HG03439 (cell line): ENCODE results near the gene DEFB123.
"Not testable (repeated sequence)": the region's sequence is repeated elsewhere in the genome, so short reads cannot be mapped to it uniquely, and the experiment has no call there.

Experiments
- ATAC-seq: cut with Tn5 transposase; IDR thresholded peaks from one replicate; pipeline ENCODE4 v1.9.1; 2021; ENCODE audit warnings: mild to moderate bottlenecking, moderate library complexity; ENCODE audit not compliant: unreplicated experiment

The DEFB123 gene, protein sequence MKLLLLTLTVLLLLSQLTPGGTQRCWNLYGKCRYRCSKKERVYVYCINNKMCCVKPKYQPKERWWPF

GRCh38 chr20:31440012-31440659, at the start of gene DEFB123:
DEFB123 (plus strand) TSS chr20:31440632; CDS start chr20:31440699, 67 bp downstream.
- ATAC-seq, result no peak

- no peak for ATAC-seq
Measured at GRCh38 chr20:31392836-31393235, 47.6 kb upstream of the DEFB123 start.

- ATAC-seq, result no peak
Measured at GRCh38 chr20:31394900-31395299, 45.5 kb upstream of the DEFB123 start.

DNA sequence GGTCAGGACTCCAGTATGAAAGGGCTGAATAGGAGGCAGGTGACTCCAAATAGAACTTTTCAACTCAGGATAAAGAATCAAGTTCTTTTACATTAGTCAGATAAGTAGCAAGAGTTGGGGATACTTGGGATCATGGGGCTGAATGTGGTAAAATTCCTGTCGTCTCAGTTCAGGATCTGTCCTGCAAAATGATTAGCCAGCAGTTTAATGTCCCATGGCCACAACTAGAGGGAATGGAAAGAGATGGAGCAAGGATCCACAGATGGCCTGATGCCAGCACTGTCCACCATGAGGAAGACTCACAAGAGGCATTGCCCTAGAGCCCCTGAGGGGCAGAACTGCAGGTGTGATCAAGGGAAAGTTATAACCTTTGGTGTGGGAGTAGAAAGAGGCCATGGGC, 36.5 kb upstream of the DEFB123 start:
- ATAC-seq, result no peak

DNA sequence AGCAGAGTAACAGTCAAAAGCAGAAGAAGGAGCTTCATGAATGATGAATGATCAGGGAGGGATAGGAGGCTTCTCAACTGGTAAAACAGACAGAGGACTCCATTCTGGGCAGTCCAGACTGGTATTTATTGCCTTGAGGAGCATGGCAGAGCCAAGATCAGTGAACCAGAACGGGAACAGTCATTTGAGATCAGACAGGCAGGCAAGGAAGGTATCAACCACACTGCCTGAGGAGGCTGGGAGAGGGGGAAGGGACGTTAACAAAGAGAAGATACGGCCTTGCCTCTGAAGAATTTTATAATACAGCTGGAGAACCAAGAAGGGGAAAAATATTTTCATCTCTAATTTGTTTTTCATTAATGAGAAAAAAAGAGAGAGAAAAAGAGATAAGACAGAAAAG, 34.3 kb upstream of the DEFB123 start, which contains the start of gene DEFB121:
TSS of gene DEFB121 (minus strand) at position 101 of the 400 bp plus-strand sequence. CDS start at position 38, 63 bp downstream.
- no peak for ATAC-seq

GRCh38 chr20:31410011-31410410, 30.4 kb upstream of the DEFB123 start:
- ATAC-seq, result no peak

- ATAC-seq, result no peak
Measured at GRCh38 chr20:31414381-31414780, 26.1 kb upstream of the DEFB123 start.

- ATAC-seq, result no peak
Measured at GRCh38 chr20:31415653-31416052, 24.8 kb upstream of the DEFB123 start.

DNA sequence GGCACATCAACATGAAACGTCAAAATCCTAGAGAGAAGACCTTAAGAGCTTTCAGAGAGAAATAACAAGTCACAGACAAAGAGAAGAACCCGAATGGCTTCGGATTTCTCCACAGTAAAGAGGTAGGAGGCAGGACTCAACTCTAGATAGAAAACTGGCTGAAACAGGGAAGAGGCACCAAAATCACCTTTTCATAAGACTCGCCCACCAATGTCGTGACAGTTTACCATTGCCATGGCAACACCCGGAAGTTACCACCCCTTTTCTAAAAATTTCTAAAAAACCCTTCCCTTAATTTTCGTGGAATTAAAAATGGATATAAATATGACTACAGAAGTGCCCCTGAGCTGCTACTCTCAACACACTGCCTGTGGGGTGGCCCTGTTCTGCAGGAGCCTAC, 22.1 kb upstream of the DEFB123 start:
- no peak for ATAC-seq

- no peak for ATAC-seq
Measured at GRCh38 chr20:31425797-31426196, 14.6 kb upstream of the DEFB123 start.

DNA sequence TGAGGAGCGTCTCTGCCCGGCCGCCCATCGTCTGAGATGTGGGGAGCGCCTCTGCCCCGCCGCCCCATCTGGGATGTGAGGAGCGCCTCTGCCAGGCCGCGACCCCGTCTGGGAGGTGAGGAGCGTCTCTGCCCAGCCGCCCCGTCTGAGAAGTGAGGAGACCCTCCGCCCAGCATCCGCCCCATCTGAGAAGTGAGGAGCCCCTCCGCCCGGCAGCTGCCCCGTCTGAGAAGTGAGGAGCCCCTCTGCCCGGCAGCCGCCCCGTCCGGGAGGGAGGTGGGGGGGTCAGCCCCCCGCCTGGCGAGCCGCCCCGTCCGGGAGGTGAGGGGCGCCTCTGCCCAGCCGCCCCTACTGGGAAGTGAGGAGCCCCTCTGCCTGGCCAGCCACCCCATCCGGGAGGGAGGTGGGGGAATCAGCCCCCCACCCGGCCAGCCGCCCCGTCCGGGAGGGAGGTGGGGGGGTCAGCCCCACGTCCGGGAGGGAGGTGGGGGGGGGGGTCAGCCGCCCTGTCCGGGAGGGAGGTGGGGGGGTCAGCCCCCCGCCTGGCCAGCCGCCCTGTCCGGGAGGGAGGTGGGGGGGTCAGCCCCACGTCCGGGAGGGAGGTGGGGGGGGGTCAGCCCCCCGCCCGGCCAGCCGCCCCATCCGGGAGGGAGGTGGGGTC, 13.4 kb upstream of the DEFB123 start:
- ATAC-seq, result not testable (repeated sequence)

GRCh38 chr20:31427576-31427975, 12.9 kb upstream of the DEFB123 start:
- ATAC-seq, result not testable (repeated sequence)

DNA sequence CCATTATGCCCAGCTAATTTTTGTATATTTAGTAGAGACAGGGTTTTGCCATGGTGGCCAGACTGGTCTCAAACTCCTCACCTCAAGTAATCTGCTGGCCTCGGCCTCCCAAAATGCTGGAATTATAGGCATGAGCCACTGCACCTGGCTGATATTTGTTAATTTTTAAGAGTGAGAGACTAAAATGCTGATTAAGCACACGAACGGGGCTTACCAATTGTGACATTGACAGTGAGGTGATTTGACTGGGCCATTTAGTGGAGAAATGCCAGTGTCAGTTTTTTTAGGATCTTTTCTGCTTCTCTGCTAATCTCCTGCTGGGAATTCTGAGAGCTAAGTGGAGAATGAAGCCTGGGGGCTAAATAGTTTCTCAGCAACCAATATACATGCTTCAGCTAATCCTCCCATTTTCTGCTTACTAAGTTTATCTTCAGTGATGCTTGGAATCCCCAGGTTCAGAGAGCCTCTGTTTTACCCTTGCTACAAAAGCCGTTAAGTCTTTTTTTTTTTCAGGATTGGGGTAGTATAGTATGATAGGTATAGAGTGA, 9.8 kb upstream of the DEFB123 start:
- ATAC-seq, result no peak

- no peak for ATAC-seq
Measured at GRCh38 chr20:31446084-31446819, 5.8 kb downstream of the DEFB123 start.

GRCh38 chr20:31449511-31450414, 9.3 kb downstream of the DEFB123 start:
- no peak for ATAC-seq

GRCh38 chr20:31452575-31452974, 12.1 kb downstream of the DEFB123 start:
- no peak for ATAC-seq

DNA sequence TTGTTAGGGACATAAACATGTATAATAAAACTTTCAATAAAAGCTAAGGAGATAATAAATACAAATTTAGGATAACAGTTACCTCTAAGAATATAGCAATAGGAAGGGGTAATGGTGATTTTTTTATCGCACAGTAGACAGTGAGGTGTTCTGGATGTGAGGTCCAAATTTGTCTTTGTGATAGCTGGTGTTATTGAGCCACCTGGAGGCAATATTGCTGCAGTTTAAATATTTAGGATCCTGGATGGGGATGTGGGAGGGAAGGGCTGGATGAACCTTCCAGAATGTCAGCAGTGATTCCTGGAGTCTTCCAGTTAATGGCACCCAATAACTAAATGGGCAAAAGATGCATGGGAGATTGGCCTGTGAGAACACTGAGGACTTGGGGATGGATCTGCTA, 13.9 kb downstream of the DEFB123 start:
- no peak for ATAC-seq

DNA sequence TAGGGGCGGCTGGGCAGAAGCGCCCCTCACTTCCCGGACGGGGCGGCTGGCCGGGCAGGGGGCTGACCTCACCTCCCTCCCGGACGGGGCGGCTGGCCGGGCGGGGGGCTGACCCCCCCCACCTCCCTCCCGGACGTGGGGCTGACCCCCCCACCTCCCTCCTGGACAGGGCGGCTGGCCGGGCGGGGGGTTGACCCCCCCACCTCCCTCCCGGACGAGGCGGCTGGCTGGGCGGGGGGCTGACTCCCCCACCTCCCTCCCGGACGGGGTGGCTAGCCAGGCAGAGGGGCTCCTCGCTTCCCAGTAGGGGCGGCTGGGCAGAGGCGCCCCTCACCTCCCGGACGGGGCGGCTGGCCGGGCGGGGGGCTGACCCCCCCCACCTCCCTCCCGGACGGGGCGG, 30.5 kb downstream of the DEFB123 start:
- not testable (repeated sequence) for ATAC-seq

DNA sequence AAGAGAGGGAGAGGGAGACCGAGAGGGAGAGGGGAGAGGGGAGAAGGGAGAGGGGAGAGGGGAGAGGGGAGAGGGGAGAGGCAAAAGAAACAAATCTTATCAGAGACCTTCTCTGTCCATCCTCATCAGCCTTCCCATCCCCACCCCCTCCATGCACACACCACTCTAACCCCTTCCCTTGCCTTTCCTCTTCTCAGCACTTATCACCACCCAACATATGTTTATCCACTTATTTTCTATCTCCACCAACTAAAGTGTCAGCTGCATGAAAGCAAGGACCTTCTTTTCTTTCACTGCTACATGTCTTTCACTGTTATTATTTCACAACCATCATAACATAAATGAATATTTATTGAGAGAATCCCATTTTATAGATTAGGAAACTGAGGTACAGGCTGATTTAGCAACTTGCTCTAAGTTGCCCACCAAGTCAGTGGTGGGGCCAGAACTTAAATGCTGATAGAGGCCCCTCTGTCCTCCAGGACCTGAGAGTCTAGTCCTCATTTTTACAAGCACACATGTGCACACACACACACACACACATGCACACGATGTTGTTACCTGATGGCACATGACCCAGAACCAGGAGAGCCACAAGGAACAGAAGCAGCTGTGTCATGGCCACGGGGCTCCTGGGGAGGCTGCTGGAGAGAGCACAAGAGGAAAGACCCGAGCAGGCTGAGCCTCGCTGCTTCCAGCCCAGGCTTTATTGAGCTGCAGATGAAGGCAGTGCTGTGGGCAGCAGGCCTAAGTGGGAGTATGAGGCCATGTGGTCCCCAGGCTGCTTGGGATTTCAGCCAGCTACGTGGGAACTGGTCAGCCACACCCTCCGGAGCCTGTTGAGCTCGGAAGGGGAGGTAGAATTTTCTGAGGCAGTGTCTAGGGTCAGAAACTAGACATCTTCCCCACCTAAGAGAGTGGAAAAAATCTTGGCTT, 32.2 kb downstream of the DEFB123 start:
- ATAC-seq, result no peak
